ENCODE measurements around the gene CD47. TPM values are rescaled to one million over a fixed set of nuclear protein-coding genes. Genes with fewer than 3 reads are reported as not detected.

CD47 gene
- total RNA-seq, 1 donor from 2014 or later, result 184 TPM

DNA sequence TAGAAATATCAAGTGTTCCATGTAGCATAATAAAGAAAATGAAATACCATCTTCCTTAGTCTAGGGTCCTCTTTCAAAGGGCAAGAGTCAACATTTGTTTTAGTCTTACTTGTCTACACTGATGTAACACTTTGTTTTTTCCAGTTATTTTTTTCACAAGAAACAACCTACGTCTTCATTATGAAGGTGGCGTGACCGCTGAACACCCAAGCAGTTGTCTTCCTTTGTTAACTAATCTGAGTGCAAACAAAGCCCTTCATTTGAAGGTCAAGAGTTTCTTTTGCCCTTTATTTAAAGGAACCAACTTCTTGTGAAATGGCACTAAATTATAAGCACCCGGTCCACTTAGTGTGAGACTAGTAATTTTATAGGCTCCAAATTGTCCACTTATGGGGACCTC lies 73.2 kb downstream of the CD47 start:
- H3K4me1 Mint-ChIP-seq, result no peaks in the 10 kb centered on the region
- no peak for DNase-seq
- H3K27ac Mint-ChIP-seq, result no peak overlapping the region
- no peak overlapping the region for H3K4me3 Mint-ChIP-seq
- no peaks in the 10 kb centered on the region for H3K36me3 Mint-ChIP-seq (ENCODE audit: low read depth)
- intact Hi-C loops (cut with micrococcal nuclease), result no loop called here
- ChIA-PET POLR2A (interaction anchor here (0.6 kb wide), 1 partner anchor 304 kb away, joined by 6 read pairs; no protein-coding TSS in a partner anchor), CTCF (no interaction called here)
- H3K9me3 Mint-ChIP-seq, result no peaks in the 10 kb centered on the region
- H3K27me3 Mint-ChIP-seq, result peaks cover 4% of the 10 kb centered on the region
- TF ChIP-seq, protein P1, sequence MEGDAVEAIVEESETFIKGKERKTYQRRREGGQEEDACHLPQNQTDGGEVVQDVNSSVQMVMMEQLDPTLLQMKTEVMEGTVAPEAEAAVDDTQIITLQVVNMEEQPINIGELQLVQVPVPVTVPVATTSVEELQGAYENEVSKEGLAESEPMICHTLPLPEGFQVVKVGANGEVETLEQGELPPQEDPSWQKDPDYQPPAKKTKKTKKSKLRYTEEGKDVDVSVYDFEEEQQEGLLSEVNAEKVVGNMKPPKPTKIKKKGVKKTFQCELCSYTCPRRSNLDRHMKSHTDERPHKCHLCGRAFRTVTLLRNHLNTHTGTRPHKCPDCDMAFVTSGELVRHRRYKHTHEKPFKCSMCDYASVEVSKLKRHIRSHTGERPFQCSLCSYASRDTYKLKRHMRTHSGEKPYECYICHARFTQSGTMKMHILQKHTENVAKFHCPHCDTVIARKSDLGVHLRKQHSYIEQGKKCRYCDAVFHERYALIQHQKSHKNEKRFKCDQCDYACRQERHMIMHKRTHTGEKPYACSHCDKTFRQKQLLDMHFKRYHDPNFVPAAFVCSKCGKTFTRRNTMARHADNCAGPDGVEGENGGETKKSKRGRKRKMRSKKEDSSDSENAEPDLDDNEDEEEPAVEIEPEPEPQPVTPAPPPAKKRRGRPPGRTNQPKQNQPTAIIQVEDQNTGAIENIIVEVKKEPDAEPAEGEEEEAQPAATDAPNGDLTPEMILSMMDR (IDR thresholded peaks at IDR 0.05), result no peak
- no peak for ATAC-seq (ENCODE audit: low read depth)

DNA sequence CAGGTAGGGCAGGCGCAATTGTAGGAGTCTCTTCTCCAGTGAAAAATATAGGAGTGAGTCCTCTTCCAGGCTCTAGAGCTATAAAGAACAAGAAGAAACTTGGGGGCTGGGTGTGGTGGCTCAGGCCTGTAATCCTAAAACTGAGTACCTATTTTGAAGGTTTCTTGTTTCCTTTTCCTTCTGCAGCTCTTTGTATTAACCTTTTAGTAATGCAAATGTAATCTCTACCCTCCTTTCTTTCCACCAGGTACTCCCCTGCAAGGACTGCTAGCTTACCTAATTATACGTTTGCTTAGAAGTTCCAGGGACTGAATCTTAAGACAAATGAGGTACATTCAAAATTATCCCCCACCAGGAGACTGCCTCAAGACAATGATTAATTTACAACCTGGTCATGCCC lies 75.9 kb downstream of the CD47 start:
- ChIA-PET POLR2A (no interaction called here), CTCF (no interaction called here)
- H3K36me3 Mint-ChIP-seq (ENCODE audit: low read depth), result no peaks in the 10 kb centered on the region
- H3K9me3 Mint-ChIP-seq, result no peaks in the 10 kb centered on the region
- ATAC-seq (ENCODE audit: low read depth) (no peak), DNase-seq (no peak)
- H3K4me1 Mint-ChIP-seq, result peaks cover 8% of the 10 kb centered on the region
- TF ChIP-seq, protein P1 (IDR thresholded peaks at IDR 0.05), result no peak
- intact Hi-C loops (cut with micrococcal nuclease), result no loop called here
- H3K27ac Mint-ChIP-seq, result no peak overlapping the region
- peaks cover 4% of the 10 kb centered on the region for H3K27me3 Mint-ChIP-seq
- no peak overlapping the region for H3K4me3 Mint-ChIP-seq

DNA sequence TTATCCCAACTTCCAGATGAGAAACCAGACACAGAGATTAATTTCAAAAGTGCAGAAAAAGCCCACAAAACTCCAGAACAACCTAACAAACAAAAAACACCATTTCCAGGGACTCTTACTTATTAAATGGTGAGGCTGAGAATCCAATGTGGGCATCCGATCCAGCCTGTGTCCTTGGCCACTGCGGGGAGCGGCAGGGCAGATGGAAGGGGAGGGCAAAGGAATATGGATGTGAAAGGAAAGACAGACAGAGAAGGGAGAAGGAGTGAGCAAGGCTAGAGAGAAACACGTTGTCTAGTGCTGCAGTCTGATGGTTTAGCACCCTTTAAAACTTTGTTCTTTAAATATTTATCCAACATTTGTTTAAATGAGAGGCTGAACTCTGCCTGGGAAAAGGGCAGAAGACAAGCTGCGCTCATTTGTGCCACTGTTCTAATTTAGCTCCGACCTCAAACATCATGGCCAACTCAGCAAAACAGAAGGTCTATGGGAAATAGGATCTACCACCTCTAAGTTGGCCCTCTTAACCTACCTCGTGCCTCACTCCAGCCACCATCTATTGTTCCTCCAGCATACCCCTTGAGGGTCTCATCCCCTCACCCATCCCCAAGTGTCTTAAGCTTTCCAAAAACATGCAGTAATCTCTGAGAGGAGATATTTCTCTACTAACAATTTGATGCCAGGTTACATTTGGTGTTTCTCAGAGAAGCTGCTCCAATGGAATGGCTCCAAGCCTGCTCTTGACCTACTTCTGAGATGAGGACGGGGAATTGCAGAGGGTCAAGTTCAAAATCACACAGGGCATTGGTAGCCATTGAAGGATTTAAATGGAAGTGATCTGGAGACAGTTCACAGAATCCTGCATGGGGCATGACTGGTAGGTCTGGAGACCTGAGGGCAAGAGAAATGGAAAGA lies 77.4 kb downstream of the CD47 start:
- Mint-ChIP-seq H3K4me1 (peaks cover 18% of the 10 kb centered on the region), H3K27ac (no peak overlapping the region), H3K9me3 (no peaks in the 10 kb centered on the region), H3K27me3 (peaks cover 4% of the 10 kb centered on the region), H3K36me3 (ENCODE audit: low read depth) (no peaks in the 10 kb centered on the region), H3K4me3 (no peak overlapping the region)
- ChIA-PET POLR2A (no interaction called here), CTCF (no interaction called here)
- intact Hi-C loops (cut with micrococcal nuclease), result no loop called here
- no peak for ATAC-seq (ENCODE audit: low read depth)
- no peak for DNase-seq
- TF ChIP-seq, protein P1 (IDR thresholded peaks at IDR 0.05), result no peak

- H3K9me3 Mint-ChIP-seq, result no peaks in the 10 kb centered on the region
- no peak for ATAC-seq (ENCODE audit: low read depth)
- H3K4me3 Mint-ChIP-seq, result no peak overlapping the region
- H3K27ac Mint-ChIP-seq, result no peak overlapping the region
- no peak for DNase-seq
- no peaks in the 10 kb centered on the region for H3K27me3 Mint-ChIP-seq
- peaks cover 22% of the 10 kb centered on the region for H3K4me1 Mint-ChIP-seq
- TF ChIP-seq, protein P1 (IDR thresholded peaks at IDR 0.05), result no peak
- ChIA-PET CTCF (no interaction called here), POLR2A (no interaction called here)
- intact Hi-C loops (cut with micrococcal nuclease), result no loop called here
- no peaks in the 10 kb centered on the region for H3K36me3 Mint-ChIP-seq (ENCODE audit: low read depth)
Measured at GRCh38 chr3:108012304-108012703, 78.5 kb downstream of the CD47 start.

DNA sequence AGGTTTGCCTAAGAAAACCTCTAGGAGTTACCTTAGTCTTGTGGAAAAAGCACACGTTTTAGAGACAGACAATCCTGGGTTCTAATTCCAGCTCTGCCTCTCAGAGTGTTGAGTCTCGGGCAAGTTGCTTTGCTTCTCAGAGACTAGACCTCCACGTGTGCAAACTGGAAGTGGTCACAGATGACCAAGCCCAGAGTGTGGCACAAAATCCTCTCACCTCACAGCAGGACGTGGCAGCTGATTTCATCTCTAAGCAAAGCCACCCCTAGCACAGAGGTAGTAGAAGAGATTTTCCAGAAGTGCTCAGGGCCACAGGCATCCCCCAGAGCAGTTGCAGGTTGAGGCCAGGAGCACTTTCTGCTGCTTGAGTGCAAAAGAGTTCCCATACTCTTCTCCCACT lies 79.2 kb downstream of the CD47 start:
- H3K36me3 Mint-ChIP-seq (ENCODE audit: low read depth), result no peaks in the 10 kb centered on the region
- TF ChIP-seq, protein P1 (IDR thresholded peaks at IDR 0.05), result no peak
- CTCF ChIA-PET, result no interaction called here
- H3K4me3 Mint-ChIP-seq, result no peak overlapping the region
- no peaks in the 10 kb centered on the region for H3K9me3 Mint-ChIP-seq
- ATAC-seq (ENCODE audit: low read depth) (no peak), DNase-seq (no peak)
- no peak overlapping the region for H3K27ac Mint-ChIP-seq
- POLR2A ChIA-PET, result no interaction called here
- no peaks in the 10 kb centered on the region for H3K27me3 Mint-ChIP-seq
- H3K4me1 Mint-ChIP-seq, result peaks cover 26% of the 10 kb centered on the region
- intact Hi-C loops (cut with micrococcal nuclease), result no loop called here
